ENCODE data around the gene CIAPIN1.

The CIAPIN1 gene

DNA sequence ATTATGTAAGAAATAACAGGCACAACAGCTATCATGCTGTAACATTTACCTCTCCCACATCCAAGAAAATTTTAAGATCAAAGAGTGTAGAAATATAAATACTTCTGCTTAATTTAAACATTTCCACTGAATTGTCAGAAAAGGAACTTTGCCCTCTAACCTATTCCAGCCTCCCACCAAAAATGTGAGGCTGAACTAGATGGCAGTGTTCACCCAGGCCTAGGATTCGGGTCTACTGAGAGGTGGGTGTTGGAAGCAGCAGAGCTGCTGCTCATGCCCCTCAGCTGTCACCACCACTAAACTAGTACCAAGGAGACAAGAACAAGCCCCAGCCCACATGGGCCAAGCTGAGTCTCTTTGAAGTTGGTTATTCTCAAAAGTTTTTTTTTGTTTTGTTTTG, 11.3 kb downstream of the CIAPIN1 start:
- TF ChIP-seq, protein P1, sequence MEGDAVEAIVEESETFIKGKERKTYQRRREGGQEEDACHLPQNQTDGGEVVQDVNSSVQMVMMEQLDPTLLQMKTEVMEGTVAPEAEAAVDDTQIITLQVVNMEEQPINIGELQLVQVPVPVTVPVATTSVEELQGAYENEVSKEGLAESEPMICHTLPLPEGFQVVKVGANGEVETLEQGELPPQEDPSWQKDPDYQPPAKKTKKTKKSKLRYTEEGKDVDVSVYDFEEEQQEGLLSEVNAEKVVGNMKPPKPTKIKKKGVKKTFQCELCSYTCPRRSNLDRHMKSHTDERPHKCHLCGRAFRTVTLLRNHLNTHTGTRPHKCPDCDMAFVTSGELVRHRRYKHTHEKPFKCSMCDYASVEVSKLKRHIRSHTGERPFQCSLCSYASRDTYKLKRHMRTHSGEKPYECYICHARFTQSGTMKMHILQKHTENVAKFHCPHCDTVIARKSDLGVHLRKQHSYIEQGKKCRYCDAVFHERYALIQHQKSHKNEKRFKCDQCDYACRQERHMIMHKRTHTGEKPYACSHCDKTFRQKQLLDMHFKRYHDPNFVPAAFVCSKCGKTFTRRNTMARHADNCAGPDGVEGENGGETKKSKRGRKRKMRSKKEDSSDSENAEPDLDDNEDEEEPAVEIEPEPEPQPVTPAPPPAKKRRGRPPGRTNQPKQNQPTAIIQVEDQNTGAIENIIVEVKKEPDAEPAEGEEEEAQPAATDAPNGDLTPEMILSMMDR (IDR thresholded peaks at IDR 0.05; ENCODE audit: low read depth, low read length, missing control alignments) = no peak
- DNase-seq (ENCODE audit: extremely low read depth, low read depth) = no peak

DNA sequence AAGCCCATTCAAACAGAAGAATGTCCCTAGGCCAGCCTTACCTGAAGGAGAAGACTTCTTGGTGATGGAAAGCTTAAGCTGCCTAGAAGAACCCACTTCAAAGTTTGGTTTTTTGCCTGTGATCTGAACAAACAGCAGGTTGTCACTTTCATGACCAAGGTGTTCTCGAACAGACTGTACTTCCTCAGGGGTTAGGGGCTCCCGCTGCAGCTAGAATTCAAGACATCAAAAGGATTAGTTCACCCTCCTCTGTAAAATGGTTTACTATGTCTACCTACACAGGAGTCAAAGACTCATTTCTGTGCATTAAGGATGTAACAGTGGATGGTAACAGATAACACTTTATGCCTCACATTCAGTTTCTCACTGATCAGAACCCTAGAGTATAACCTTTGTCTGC, 13.2 kb downstream of the CIAPIN1 start:
- H3K4me3 ChIP-seq (replicated peaks; ENCODE audit: low read depth, low read length) = no peak overlapping the region
- TF ChIP-seq, protein P1 (IDR thresholded peaks at IDR 0.05; ENCODE audit: low read depth, low read length, missing control alignments) = no peak
- DNase-seq (ENCODE audit: extremely low read depth, low read depth) = no peak

More for the DNA sequence above, 11.3 kb downstream of the CIAPIN1 start:
- H3K4me3 ChIP-seq (replicated peaks; ENCODE audit: low read depth, low read length) = no peak overlapping the region

DNA sequence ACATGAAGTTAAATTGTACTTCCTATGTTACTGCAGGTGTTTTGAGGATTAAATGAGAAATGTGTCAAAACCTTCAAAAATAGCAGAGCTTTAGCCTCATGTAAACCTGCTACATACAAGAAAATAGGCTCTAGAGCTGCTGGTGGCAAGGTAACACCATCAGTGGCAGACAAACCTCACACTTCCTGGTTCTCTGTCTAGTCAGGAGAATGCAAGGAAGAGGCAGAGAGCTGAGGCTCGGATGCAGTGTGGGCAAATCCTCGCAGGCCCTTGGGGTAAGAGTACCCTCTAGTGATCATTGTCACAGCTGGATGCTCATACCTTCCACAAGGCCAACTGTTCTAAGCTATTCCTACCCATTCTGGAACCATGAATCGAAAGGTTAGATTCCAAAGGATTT, 14.2 kb downstream of the CIAPIN1 start:
- no peak for DNase-seq (ENCODE audit: extremely low read depth, low read depth)
- no peak overlapping the region for H3K4me3 ChIP-seq (replicated peaks; ENCODE audit: low read depth, low read length)
- TF ChIP-seq, protein P1 (IDR thresholded peaks at IDR 0.05; ENCODE audit: low read depth, low read length, missing control alignments) = no peak

DNA sequence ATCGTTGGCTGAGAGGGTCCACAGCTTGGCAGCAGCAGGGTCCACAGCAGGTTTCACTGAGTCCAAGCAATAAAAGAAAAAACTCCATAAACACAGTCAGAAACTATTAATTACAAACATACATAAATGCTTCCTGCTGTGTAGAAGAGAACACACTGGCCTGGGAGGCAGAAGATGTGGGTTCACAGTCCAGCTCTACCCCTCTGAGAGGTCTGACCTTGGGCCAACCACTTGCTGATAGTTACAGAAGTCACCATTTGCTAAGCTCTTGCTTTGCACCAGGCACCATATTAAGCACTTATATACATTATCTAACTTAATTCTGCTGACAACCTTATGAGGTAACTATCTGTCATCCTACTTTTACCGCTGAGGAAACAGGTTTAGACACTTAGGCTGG, 14.7 kb downstream of the CIAPIN1 start:
- no peak for DNase-seq (ENCODE audit: extremely low read depth, low read depth)
- H3K4me3 ChIP-seq (replicated peaks; ENCODE audit: low read depth, low read length) = no peak overlapping the region
- TF ChIP-seq, protein P1 (IDR thresholded peaks at IDR 0.05; ENCODE audit: low read depth, low read length, missing control alignments) = no peak

DNA sequence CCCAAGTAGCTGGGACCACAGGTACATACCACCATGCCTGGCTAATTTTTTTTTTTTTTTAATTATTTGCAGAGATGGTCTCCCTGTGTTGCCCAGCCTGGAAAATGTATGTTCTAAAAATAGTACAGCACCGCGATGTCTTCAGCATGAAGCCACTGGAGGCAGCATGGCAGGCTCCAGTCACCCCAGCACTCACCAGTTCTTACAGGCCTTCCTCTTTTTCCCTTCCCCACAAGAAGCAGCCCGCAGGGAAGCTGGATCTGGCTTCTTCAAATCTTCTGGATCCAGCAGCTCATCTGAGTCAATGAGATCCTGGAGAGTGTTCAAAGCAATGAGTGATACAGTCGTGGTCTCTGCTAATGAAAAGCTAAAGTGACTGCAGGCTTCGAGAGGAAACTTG, 16.2 kb downstream of the CIAPIN1 start:
- TF ChIP-seq, protein P1 (IDR thresholded peaks at IDR 0.05; ENCODE audit: low read depth, low read length, missing control alignments) = no peak
- DNase-seq (ENCODE audit: extremely low read depth, low read depth) = no peak

DNA sequence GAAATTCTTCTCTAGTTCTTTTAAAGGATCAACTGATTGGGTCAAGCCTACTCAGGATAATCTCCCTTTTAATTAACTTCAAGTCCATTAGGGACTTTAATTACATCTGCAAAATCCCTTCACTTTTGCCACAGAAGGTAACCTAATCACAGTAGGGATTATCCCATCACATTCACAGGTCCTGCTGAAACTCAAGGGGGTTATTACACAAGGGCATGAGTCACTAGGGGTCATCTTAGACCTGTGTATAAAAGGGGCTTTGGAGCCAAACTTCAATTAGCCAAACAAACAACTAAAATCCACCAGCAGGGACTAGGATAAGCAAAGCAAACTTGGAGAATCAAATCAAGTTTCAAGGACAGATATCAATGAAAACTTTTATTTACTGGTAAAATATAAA, 19.4 kb downstream of the CIAPIN1 start:
- no peak overlapping the region for H3K4me3 ChIP-seq (replicated peaks; ENCODE audit: low read depth, low read length)
- DNase-seq (ENCODE audit: extremely low read depth, low read depth) = no peak

More for the DNA sequence above, 16.2 kb downstream of the CIAPIN1 start:
- H3K4me3 ChIP-seq (replicated peaks; ENCODE audit: low read depth, low read length) = no peak overlapping the region

DNA sequence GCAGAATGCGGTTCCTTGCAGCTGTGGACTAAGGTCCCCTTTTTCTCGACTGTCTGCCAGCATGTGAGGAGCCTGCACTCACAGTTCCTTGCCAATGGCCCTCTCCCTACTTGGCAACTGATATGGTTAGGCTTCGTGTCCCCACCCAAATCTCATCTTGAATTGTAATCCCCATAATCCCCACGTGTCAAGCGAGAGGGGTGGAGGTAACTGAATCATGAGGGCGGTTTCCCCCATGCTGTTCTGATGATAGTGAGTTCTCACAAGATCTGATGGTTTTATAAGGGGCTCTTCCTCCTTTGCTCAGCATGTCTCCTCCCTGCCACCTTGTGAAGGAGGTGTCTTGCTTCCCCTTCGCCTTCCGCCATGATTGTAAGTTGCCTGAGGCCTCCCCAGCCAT, 19.9 kb downstream of the CIAPIN1 start:
- TF ChIP-seq, protein P1 (IDR thresholded peaks at IDR 0.05; ENCODE audit: low read depth, low read length, missing control alignments) = no peak
- H3K4me3 ChIP-seq (replicated peaks; ENCODE audit: low read depth, low read length) = no peak overlapping the region
- no peak for DNase-seq (ENCODE audit: extremely low read depth, low read depth)

More for the DNA sequence above, 19.4 kb downstream of the CIAPIN1 start:
- TF ChIP-seq, protein P1 (IDR thresholded peaks at IDR 0.05; ENCODE audit: low read depth, low read length, missing control alignments) = no peak
